NT2/D1 (cell line): ENCODE data around the gene SEC22A.

ENCODE experiments used
- DNase-seq: peaks from one replicate; pipeline ENCODE4 v3.0.0-alpha.2; 2011; ENCODE audit warnings: low read depth, low spot score
- H3K27me3 ChIP-seq: 2 replicates; pipeline ENCODE4 v1.6.0; 2011; ENCODE audit warnings: mild to moderate bottlenecking; ENCODE audit not compliant: insufficient read length, insufficient read depth
- H3K36me3 ChIP-seq: 2 replicates; pipeline ENCODE4 v1.6.1; 2011; ENCODE audit warnings: mild to moderate bottlenecking, low read length, mixed read lengths; ENCODE audit not compliant: insufficient read depth, insufficient read length
- H3K4me1 ChIP-seq: 2 replicates; pipeline ENCODE4 v1.5.1; 2011; ENCODE audit not compliant: insufficient read depth, insufficient read length
- H3K4me3 ChIP-seq: 2 replicates; pipeline ENCODE4 v1.5.1; 2011; ENCODE audit warnings: low read depth; ENCODE audit not compliant: insufficient read length
- H3K9ac ChIP-seq: 2 replicates; pipeline ENCODE4 v1.6.0; 2011; ENCODE audit warnings: low read depth; ENCODE audit not compliant: insufficient read length
- H3K9me3 ChIP-seq: 2 replicates; pipeline ENCODE4 v1.5.1; 2011; ENCODE audit warnings: mild to moderate bottlenecking, low read length; ENCODE audit not compliant: insufficient read depth
- SUZ12 ChIP-seq: IDR thresholded peaks from 2 replicates; pipeline ENCODE4 v1.6.1; 2011; ENCODE audit not compliant: insufficient read length, insufficient read depth; ENCODE audit errors: extremely low read depth
- YY1 ChIP-seq: IDR thresholded peaks from 2 replicates; pipeline ENCODE4 v1.6.1; 2011; ENCODE audit not compliant: insufficient read length, insufficient read depth
- ZNF274 ChIP-seq: IDR thresholded peaks from 2 replicates; pipeline ENCODE4 v1.6.1; 2011; ENCODE audit warnings: mild to moderate bottlenecking, low read depth, low read length

SEC22A gene

GRCh38 chr3:123276346-123277006, 74.7 kb downstream of the SEC22A start:
- Histone ChIP-seq H3K4me3 (no peak overlapping the region), H3K9ac (no peak overlapping the region), H3K36me3 (peaks cover 4% of the 10 kb centered on the region), H3K27me3 (no peaks in the 10 kb centered on the region), H3K4me1 (no peaks in the 10 kb centered on the region), H3K9me3 (peaks cover 6% of the 10 kb centered on the region; the same call in 1 of the 2 replicates)
- TF ChIP-seq ZNF274: no peak
- no peak for TF ChIP-seq SUZ12
- TF ChIP-seq YY1: no peak
- DNase-seq: no peak

- Histone ChIP-seq H3K4me3 (no peak overlapping the region), H3K9ac (no peak overlapping the region), H3K27me3 (no peaks in the 10 kb centered on the region), H3K4me1 (no peaks in the 10 kb centered on the region), H3K36me3 (no peaks in the 10 kb centered on the region), H3K9me3 (no peaks in the 10 kb centered on the region; the same call in 1 of the 2 replicates)
- DNase-seq: no peak
- TF ChIP-seq SUZ12 (no peak), YY1 (no peak), ZNF274 (no peak)
Measured at GRCh38 chr3:123277106-123277505, 75.4 kb downstream of the SEC22A start.

DNA sequence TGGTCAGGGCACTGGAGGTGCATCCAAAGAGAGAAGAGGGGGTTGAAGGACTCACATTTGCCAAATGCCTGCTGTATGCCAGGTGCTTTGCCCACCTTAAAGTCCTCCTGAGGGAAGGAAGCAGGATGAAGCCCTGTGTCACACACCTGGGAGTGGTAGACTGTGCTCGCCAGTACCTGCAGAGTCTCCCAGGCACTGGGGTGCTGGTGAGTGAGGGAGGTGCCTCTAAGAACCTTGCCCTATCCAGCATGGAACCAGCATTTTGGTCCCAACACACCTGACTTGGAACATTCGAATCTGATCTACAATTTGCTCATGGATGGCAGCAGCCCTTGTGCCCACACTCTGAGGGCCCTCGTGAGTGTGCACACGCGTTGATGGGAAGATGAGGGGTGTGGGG, 76.7 kb downstream of the SEC22A start:
- Histone ChIP-seq H3K27me3 (no peaks in the 10 kb centered on the region), H3K36me3 (no peaks in the 10 kb centered on the region), H3K9ac (no peak overlapping the region), H3K4me3 (no peak overlapping the region), H3K9me3 (no peaks in the 10 kb centered on the region), H3K4me1 (no peaks in the 10 kb centered on the region)
- DNase-seq: no peak
- TF ChIP-seq ZNF274: no peak
- TF ChIP-seq YY1: no peak
- TF ChIP-seq SUZ12: no peak

DNA sequence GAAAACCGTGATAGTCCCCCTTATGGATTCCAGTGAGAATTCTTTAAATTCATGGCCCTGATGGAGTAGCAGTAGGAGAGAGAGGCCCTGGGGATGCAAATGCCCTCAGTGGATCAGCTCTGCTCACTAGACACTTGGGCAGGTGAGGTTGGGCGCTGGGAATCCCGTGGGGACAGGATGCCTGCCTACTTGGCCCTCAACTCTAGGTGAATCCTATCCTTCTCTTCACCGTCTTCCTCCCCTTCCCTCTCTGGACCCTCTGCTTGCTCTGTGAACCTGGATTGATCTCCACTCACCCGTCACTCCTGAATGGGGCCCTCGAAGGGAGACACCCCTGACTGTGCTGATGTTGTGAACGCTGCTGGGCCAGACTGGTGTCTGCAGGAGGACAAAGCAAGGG, 77.4 kb downstream of the SEC22A start:
- H3K4me3 ChIP-seq: no peak overlapping the region
- no peaks in the 10 kb centered on the region for H3K9me3 ChIP-seq
- no peaks in the 10 kb centered on the region for H3K4me1 ChIP-seq
- H3K27me3 ChIP-seq: no peaks in the 10 kb centered on the region
- TF ChIP-seq YY1: no peak
- TF ChIP-seq SUZ12: no peak
- no peak for TF ChIP-seq ZNF274
- DNase-seq: no peak
- no peak overlapping the region for H3K9ac ChIP-seq
- no peaks in the 10 kb centered on the region for H3K36me3 ChIP-seq

- H3K4me1 ChIP-seq: peaks cover 4% of the 10 kb centered on the region
- no peak overlapping the region for H3K4me3 ChIP-seq
- no peak for DNase-seq
- TF ChIP-seq YY1: no peak
- no peak overlapping the region for H3K9ac ChIP-seq
- H3K27me3 ChIP-seq: no peaks in the 10 kb centered on the region
- H3K9me3 ChIP-seq: no peaks in the 10 kb centered on the region
- H3K36me3 ChIP-seq: no peaks in the 10 kb centered on the region
Measured at GRCh38 chr3:123281406-123281805, 79.7 kb downstream of the SEC22A start.

GRCh38 chr3:123281929-123282328, 80.2 kb downstream of the SEC22A start:
- Histone ChIP-seq H3K36me3 (no peaks in the 10 kb centered on the region), H3K9me3 (no peaks in the 10 kb centered on the region), H3K4me3 (no peak overlapping the region), H3K27me3 (no peaks in the 10 kb centered on the region), H3K9ac (no peak overlapping the region), H3K4me1 (peaks cover 4% of the 10 kb centered on the region)
- no peak for TF ChIP-seq SUZ12
- no peak for TF ChIP-seq ZNF274
- TF ChIP-seq YY1: no peak
- no peak for DNase-seq

- Histone ChIP-seq H3K4me1 (peaks cover 4% of the 10 kb centered on the region), H3K9ac (no peak overlapping the region), H3K27me3 (no peaks in the 10 kb centered on the region), H3K4me3 (no peak overlapping the region), H3K36me3 (no peaks in the 10 kb centered on the region), H3K9me3 (no peaks in the 10 kb centered on the region)
- TF ChIP-seq YY1 (no peak), SUZ12 (no peak), ZNF274 (no peak)
- DNase-seq: no peak
Measured at GRCh38 chr3:123282461-123282860, 80.7 kb downstream of the SEC22A start.
